H9 (cell line): Measurements from ENCODE around the gene SLC35F5. TPM values are rescaled to one million over a fixed set of nuclear protein-coding genes. Genes with fewer than 3 reads are reported as not detected.

Experiments
- DNase-seq: peaks from one replicate; pipeline ENCODE4 v3.0.0-alpha.2; 2017
- H2AFZ ChIP-seq: one replicate; pipeline ENCODE4 v1.6.1; 2013; ENCODE audit warnings: mild to moderate bottlenecking, low read length, control low read depth, moderate library complexity
- H2AK5ac ChIP-seq: 2 replicates; pipeline ENCODE4 v1.6.1; 2013; ENCODE audit warnings: low read length, control low read depth, mixed read lengths; ENCODE audit not compliant: insufficient read length
- H2BK120ac ChIP-seq: one replicate; pipeline ENCODE4 v1.6.1; 2013; ENCODE audit warnings: low read depth, mild to moderate bottlenecking, low read length, control low read depth, inconsistent platforms; ENCODE audit not compliant: poor library complexity, severe bottlenecking
- H2BK12ac ChIP-seq: 2 replicates; pipeline ENCODE4 v1.6.1; 2013; ENCODE audit warnings: low read length, control low read depth, mixed read lengths, low read depth; ENCODE audit not compliant: insufficient read length
- H2BK15ac ChIP-seq: 2 replicates; pipeline ENCODE4 v1.6.1; 2013; ENCODE audit warnings: low read depth, low read length, control low read depth
- H2BK20ac ChIP-seq: one replicate; pipeline ENCODE4 v1.6.1; 2013; ENCODE audit warnings: low read depth, mild to moderate bottlenecking, low read length, control low read depth, inconsistent platforms; ENCODE audit not compliant: poor library complexity, severe bottlenecking
- H2BK5ac ChIP-seq: 2 replicates; pipeline ENCODE4 v1.6.1; 2013; ENCODE audit warnings: low read length, control low read depth, mixed read lengths; ENCODE audit not compliant: insufficient read length
- H3K14ac ChIP-seq: 2 replicates; pipeline ENCODE4 v1.6.1; 2013; ENCODE audit warnings: low read length, control low read depth; ENCODE audit not compliant: insufficient read depth
- H3K18ac ChIP-seq: 2 replicates; pipeline ENCODE4 v1.6.1; 2013; ENCODE audit warnings: low read depth, mild to moderate bottlenecking, mixed read lengths, low read length, control low read depth; ENCODE audit not compliant: insufficient read length
- H3K23ac ChIP-seq: 2 replicates; pipeline ENCODE4 v1.6.1; 2013; ENCODE audit warnings: low read length, control low read depth, mixed read lengths, low read depth; ENCODE audit not compliant: insufficient read length
- H3K23me2 ChIP-seq: 2 replicates; pipeline ENCODE4 v1.6.1; 2013; ENCODE audit warnings: low read depth, mild to moderate bottlenecking, mixed read lengths, low read length, control low read depth; ENCODE audit not compliant: insufficient read length, poor library complexity, severe bottlenecking
- H3K27ac ChIP-seq: 2 replicates; pipeline ENCODE4 v1.5.1; 2013; ENCODE audit warnings: low read length, control low read depth, mixed read lengths, low read depth; ENCODE audit not compliant: insufficient read length
- H3K27me3 ChIP-seq: 2 replicates; pipeline ENCODE4 v1.6.1; 2013; ENCODE audit warnings: low read length, control low read depth, inconsistent platforms; ENCODE audit not compliant: insufficient read depth
- H3K4ac ChIP-seq: 2 replicates; pipeline ENCODE4 v1.6.1; 2013; ENCODE audit warnings: low read depth, mild to moderate bottlenecking, control low read depth, inconsistent platforms, low read length, moderate library complexity
- H3K4me1 ChIP-seq: 2 replicates; pipeline ENCODE4 v1.6.1; 2013; ENCODE audit warnings: low read length, control low read depth, inconsistent platforms; ENCODE audit not compliant: insufficient read depth
- H3K4me2 ChIP-seq: 2 replicates; pipeline ENCODE4 v1.6.1; 2013; ENCODE audit warnings: low read length, control low read depth, mixed read lengths; ENCODE audit not compliant: insufficient read length, insufficient read depth
- H3K56ac ChIP-seq: 2 replicates; pipeline ENCODE4 v1.6.1; 2013; ENCODE audit warnings: low read depth, mild to moderate bottlenecking, mixed read lengths, low read length, control low read depth; ENCODE audit not compliant: insufficient read length
- H3K79me1 ChIP-seq: 2 replicates; pipeline ENCODE4 v1.6.1; 2013; ENCODE audit warnings: low read depth, mild to moderate bottlenecking, moderate library complexity, low read length, control low read depth, inconsistent platforms; ENCODE audit not compliant: insufficient read depth, poor library complexity, severe bottlenecking
- H3K79me2 ChIP-seq: 2 replicates; pipeline ENCODE4 v1.6.1; 2013; ENCODE audit warnings: low read length, control low read depth, inconsistent platforms; ENCODE audit not compliant: insufficient read depth
- H3K9ac ChIP-seq: 2 replicates; pipeline ENCODE4 v1.6.1; 2013; ENCODE audit warnings: low read length, control low read depth, mixed read lengths; ENCODE audit not compliant: insufficient read length; ENCODE audit errors: extremely low read depth
- H3K9me3 ChIP-seq: one replicate; pipeline ENCODE4 v1.6.1; 2013; ENCODE audit warnings: low read depth, low read length, inconsistent platforms; ENCODE audit not compliant: control insufficient read depth
- H3T11ph ChIP-seq: one replicate; pipeline ENCODE4 v1.6.1; 2013; ENCODE audit warnings: mild to moderate bottlenecking, low read length, control low read depth, inconsistent platforms
- H4K20me1 ChIP-seq: one replicate; pipeline ENCODE4 v1.6.1; 2013; ENCODE audit not compliant: control insufficient read depth, insufficient read length, insufficient read depth
- H4K5ac ChIP-seq: 2 replicates; pipeline ENCODE4 v1.6.1; 2013; ENCODE audit warnings: low read depth, mild to moderate bottlenecking, mixed read lengths, low read length, control low read depth; ENCODE audit not compliant: insufficient read length
- H4K8ac ChIP-seq: replicated peaks from 2 replicates; pipeline ENCODE4 v1.6.1; 2013; ENCODE audit warnings: low read length, control low read depth, mixed read lengths, low read depth; ENCODE audit not compliant: insufficient read length
- H4K91ac ChIP-seq: 2 replicates; pipeline ENCODE4 v1.6.1; 2013; ENCODE audit warnings: low read depth, mild to moderate bottlenecking, moderate library complexity, mixed read lengths, low read length, control low read depth; ENCODE audit not compliant: insufficient read length
- H3K27ac Mint-ChIP-seq, 3 experiments: 2 replicates in 2 of 3; 3 replicates in 1 of 3; pipeline ENCODE4 v1.8.0; 2020 to 2021; ENCODE audit warnings: mixed read lengths in 3 of 3, mild to moderate bottlenecking in 1 of 3, moderate library complexity in 1 of 3
- H3K27me3 Mint-ChIP-seq: 2 replicates; pipeline ENCODE4 v1.8.0; 2021; ENCODE audit warnings: low read depth, mild to moderate bottlenecking, moderate library complexity, mixed read lengths
- H3K36me3 Mint-ChIP-seq, 3 experiments: 2 replicates in 2 of 3; 3 replicates in 1 of 3; pipeline ENCODE4 v1.8.0; 2020 to 2021; ENCODE audit warnings: low read depth in 3 of 3, mixed read lengths in 3 of 3; ENCODE audit not compliant: insufficient read depth in 1 of 3
- H3K4me1 Mint-ChIP-seq, 2 experiments: 2 replicates each; pipeline ENCODE4 v1.8.0; 2020; ENCODE audit warnings: mixed read lengths in 2 of 2
- H3K4me3 Mint-ChIP-seq, 2 experiments: 2 replicates in 1 of 2; 3 replicates in 1 of 2; pipeline ENCODE4 v1.8.0; 2020 to 2021; ENCODE audit warnings: mild to moderate bottlenecking in 2 of 2, mixed read lengths in 2 of 2, moderate library complexity in 1 of 2
- H3K9me3 Mint-ChIP-seq, 2 experiments: 2 replicates in 1 of 2; 3 replicates in 1 of 2; pipeline ENCODE4 v1.8.0; 2020; ENCODE audit warnings: mild to moderate bottlenecking in 2 of 2, mixed read lengths in 2 of 2, moderate library complexity in 1 of 2
- CTCF ChIP-seq: fragments of 200-600 bp; sonication (generic); conservative IDR thresholded peaks from 3 replicates; pipeline ENCODE4 v1.8.0; 2021; ENCODE audit warnings: antibody characterized with exemption, mild to moderate bottlenecking
- WGBS: extraction: QIAGEN DNeasy Blood & Tissue Kit; methylation state at CpG from one replicate; pipeline ENCODE4 v1.1.7; 2013; ENCODE audit warnings: missing lambda C conversion rate, low lambda C conversion rate, mixed read lengths; ENCODE audit not compliant: insufficient read length; ENCODE audit errors: extremely low coverage; 5-methylcytosine and 5-hydroxymethylcytosine counted together
- total RNA-seq: library from RNA; stranded (reverse); gene quantifications from 2 replicates; pipeline ENCODE4 v1.2.1, GENCODE V29; 2021

Gene SLC35F5
- total RNA-seq, 1 experiment from 2014 or later: 31.3 TPM

GRCh38 chr2:113712941-113713340 is 43.5 kb downstream of the SLC35F5 start:
- no peak overlapping the region for H3K56ac ChIP-seq
- peak overlapping the region in 1 of 3 experiments; percentile 2; a peak in 1 of 7 replicates for H3K27ac Mint-ChIP-seq
- H3K79me1 ChIP-seq: no peaks in the 10 kb centered on the region
- no peaks in the 10 kb centered on the region for H4K20me1 ChIP-seq
- TF ChIP-seq CTCF: no peak
- no peak overlapping the region for H2AFZ ChIP-seq
- no peak overlapping the region for H3K27ac ChIP-seq
- H4K91ac ChIP-seq: no peak overlapping the region
- H4K8ac ChIP-seq: no peak overlapping the region
- no CpG with 5 or more reads among the region's 2 CpGs for WGBS
- H3K27me3 Mint-ChIP-seq: no peaks in the 10 kb centered on the region
- no peaks in the 10 kb centered on the region for H3K4me1 ChIP-seq
- H3K36me3 Mint-ChIP-seq: peaks cover 6 to 29% (median 18%) of the 10 kb centered on the region in 3 experiments
- no peak overlapping the region for H3K4me2 ChIP-seq
- no peak overlapping the region for H3K4ac ChIP-seq
- DNase-seq: no peak
- H2BK5ac ChIP-seq: no peak overlapping the region
- no peak overlapping the region for H3K23ac ChIP-seq
- no peaks in the 10 kb centered on the region for H3K9me3 Mint-ChIP-seq
- H2BK12ac ChIP-seq: no peak overlapping the region
- no peak overlapping the region for H2BK20ac ChIP-seq
- no peaks in the 10 kb centered on the region for H3K9me3 ChIP-seq
- H3K9ac ChIP-seq: no peak overlapping the region
- H3K14ac ChIP-seq: no peak overlapping the region
- no peak overlapping the region for H2BK120ac ChIP-seq
- no peaks in the 10 kb centered on the region for H3K79me2 ChIP-seq
- H3T11ph ChIP-seq: no peak overlapping the region
- no peak overlapping the region for H2BK15ac ChIP-seq
- H4K5ac ChIP-seq: no peak overlapping the region
- no peak overlapping the region for H3K18ac ChIP-seq
- H3K4me3 Mint-ChIP-seq: no peak overlapping the region
- no peaks in the 10 kb centered on the region for H3K27me3 ChIP-seq
- no peak overlapping the region for H2AK5ac ChIP-seq
- peaks cover 16 to 17% of the 10 kb centered on the region in 2 experiments for H3K4me1 Mint-ChIP-seq
- no peaks in the 10 kb centered on the region for H3K23me2 ChIP-seq
